Measurements from ENCODE around the gene FAAP20. TPM values are rescaled to one million over a fixed set of nuclear protein-coding genes. Genes with fewer than 3 reads are reported as not detected.

Gene FAAP20
- total and polyA plus RNA-seq, 2 experiments from 2014 or later = 79.1 to 167 TPM

GRCh38 chr1:2231532-2232254 lies 37.1 kb upstream of the FAAP20 start:
- Histone ChIP-seq H3K4me3 (peak overlapping the region; percentile 85), H3F3A (replicated peaks; ENCODE audit: low read depth) (peaks cover 13% of the 10 kb centered on the region; the same call in 1 of the 2 replicates), H3K79me2 (replicated peaks; ENCODE audit: insufficient read depth) (peaks cover 79% of the 10 kb centered on the region), H3K9me2 (ENCODE audit: insufficient read depth) (no peaks in the 10 kb centered on the region), H3K27ac (ENCODE audit: low read depth) (no peak overlapping the region), H3K4me1 (ENCODE audit: insufficient read depth) (peaks cover 37% of the 10 kb centered on the region; the same call in 1 of the 2 replicates), H3K36me3 (ENCODE audit: insufficient read depth) (no peaks in the 10 kb centered on the region), H3K4me2 (peak overlapping the region; percentile 99), H4K20me1 (replicated peaks; ENCODE audit: insufficient read depth) (peaks cover 61% of the 10 kb centered on the region), H3K27me3 (ENCODE audit: insufficient read depth) (no peaks in the 10 kb centered on the region), H2AFZ (no peak overlapping the region)
- Mint-ChIP-seq H3K4me1 (peaks cover 50% of the 10 kb centered on the region), H3K36me3 (ENCODE audit: low read depth) (peaks cover 10% of the 10 kb centered on the region; the same call in 2 of the 3 replicates), H3K4me3 (peak overlapping the region; percentile 97), H3K27me3 (ENCODE audit: insufficient read depth, low read depth, poor library complexity) (peaks cover 21% of the 10 kb centered on the region), H3K27ac (peak overlapping the region; percentile 70; the same call in 1 of the 2 replicates), H3K9me3 (no peaks in the 10 kb centered on the region; the same call in 2 of the 3 replicates)
- ATAC-seq (peak; percentile 38), DNase-seq (ENCODE audit: low spot score) (peak; percentile 64)
- TF ChIP-seq POLR2AphosphoS5 (IDR thresholded peaks at IDR 0.05; ENCODE audit: low read depth) = no peak
- no peak for TF ChIP-seq CTCF (conservative IDR thresholded peaks at IDR 0.05; ENCODE audit: low read depth in 2 of 2)
- TF ChIP-seq ZNF331 (CRISPR knock-in tag; IDR thresholded peaks at IDR 0.05; ENCODE audit: low read depth) = no peak
- TF ChIP-seq REST (IDR thresholded peaks at IDR 0.05; ENCODE audit: unreplicated experiment) = no peak
- TF ChIP-seq EZH2phosphoT487 (IDR thresholded peaks at IDR 0.05; ENCODE audit: unreplicated experiment) = no peak
- TF ChIP-seq NANOG (IDR thresholded peaks at IDR 0.05; ENCODE audit: borderline replicate concordance) = no peak
- no peak for TF ChIP-seq EZH2 (IDR thresholded peaks at IDR 0.05; ENCODE audit: low read depth, unreplicated experiment)
- TF ChIP-seq ZNF462 (CRISPR knock-in tag; IDR thresholded peaks at IDR 0.05) = no peak
- no peak for TF ChIP-seq ZNF114 (CRISPR knock-in tag; IDR thresholded peaks at IDR 0.05)
- TF ChIP-seq CREB1 (CRISPR knock-in tag; IDR thresholded peaks at IDR 0.05; ENCODE audit: low read depth) = no peak
- TF ChIP-seq STAT1 (IDR thresholded peaks at IDR 0.05; ENCODE audit: unreplicated experiment) = no peak
- TF ChIP-seq JUNB (IDR thresholded peaks at IDR 0.05; ENCODE audit: unreplicated experiment) = no peak
- no peak for TF ChIP-seq ETS1 (IDR thresholded peaks at IDR 0.05)
